CD4-positive, alpha-beta T cell (primary cell): ENCODE measurements around the gene DOCK9. TPM values are rescaled to one million over a fixed set of nuclear protein-coding genes. Genes with fewer than 3 reads are reported as not detected.
A peak's percentile ranks its signal among the peaks of the same experiment; 100 is the strongest.

Experiments used
- ATAC-seq: fragments of 200-7000 bp; cut with Tn5 transposase; one replicate; pipeline ENCODE4 v1.10.0; 2022; ENCODE audit warnings: mild to moderate bottlenecking; ENCODE audit not compliant: poor library complexity
- CTCF ChIA-PET: fragments of 350-600 bp; sonication (Branson Sonifier 250); formaldehyde crosslinking; loops from one replicate; lab custom pipeline; 2021; ENCODE audit warnings: antibody characterized with exemption, inconsistent platforms; lab: Charles Lee
- POLR2A ChIA-PET: fragments of 350-600 bp; sonication (Branson Sonifier 250); formaldehyde crosslinking; loops from one replicate; lab custom pipeline; 2021; ENCODE audit warnings: antibody characterized with exemption, inconsistent platforms; lab: Charles Lee
- DNase-seq, 14 experiments: peaks; one replicate each; pipeline ENCODE4 v3.0.0-alpha.2; 2013 to 2020; ENCODE audit warnings: mixed read lengths in 2 of 14
- H3K27ac ChIP-seq, 2 donors: one replicate each; pipeline versions ENCODE4 v1.5.1 to v1.7.0; 2013; ENCODE audit warnings: low read length in 2 of 2, low read depth in 1 of 2, mild to moderate bottlenecking in 1 of 2
- H3K27me3 ChIP-seq, 2 experiments: 1 replicate in 1 of 2; 2 replicates in 1 of 2; pipeline versions ENCODE4 v1.6.1 to v1.7.0; 2013; ENCODE audit warnings: low read length in 2 of 2, control low read depth in 1 of 2, mild to moderate bottlenecking in 1 of 2, moderate library complexity in 1 of 2; ENCODE audit not compliant: insufficient read depth in 2 of 2, control insufficient read depth in 1 of 2
- H3K36me3 ChIP-seq: one replicate; pipeline ENCODE4 v1.6.1; 2013; ENCODE audit warnings: low read length, control low read depth; ENCODE audit not compliant: insufficient read depth
- H3K4me1 ChIP-seq: one replicate; pipeline ENCODE4 v1.6.1; 2013; ENCODE audit warnings: low read length, control low read depth; ENCODE audit not compliant: insufficient read depth
- H3K4me3 ChIP-seq: one replicate; pipeline ENCODE4 v1.5.1; 2013; ENCODE audit warnings: mild to moderate bottlenecking, low read length, moderate library complexity
- H3K9me3 ChIP-seq, 2 experiments: 1 replicate in 1 of 2; 2 replicates in 1 of 2; pipeline versions ENCODE4 v1.6.1 to v1.7.0; 2013; ENCODE audit warnings: low read length in 2 of 2, mild to moderate bottlenecking in 2 of 2, control low read depth in 1 of 2, moderate library complexity in 1 of 2; ENCODE audit not compliant: control insufficient read depth in 1 of 2, insufficient read depth in 1 of 2
- H3K27ac Mint-ChIP-seq: one replicate; pipeline ENCODE4 v1.8.0; 2020; ENCODE audit warnings: mixed read lengths
- H3K27me3 Mint-ChIP-seq: one replicate; pipeline ENCODE4 v1.8.0; 2021; ENCODE audit warnings: mixed read lengths
- H3K36me3 Mint-ChIP-seq: one replicate; pipeline ENCODE4 v1.8.0; 2021; ENCODE audit warnings: low read depth, mixed read lengths
- H3K4me1 Mint-ChIP-seq: one replicate; pipeline ENCODE4 v1.8.0; 2021; ENCODE audit warnings: low read depth, mixed read lengths
- H3K4me3 Mint-ChIP-seq: one replicate; pipeline ENCODE4 v1.8.0; 2020; ENCODE audit warnings: mild to moderate bottlenecking, mixed read lengths
- H3K9me3 Mint-ChIP-seq: one replicate; pipeline ENCODE4 v1.8.0; 2020; ENCODE audit warnings: mixed read lengths
- CTCF ChIP-seq: fragments of 200-600 bp; IDR thresholded peaks from one replicate; pipeline ENCODE4 v1.8.0; 2022; ENCODE audit warnings: antibody characterized with exemption, mild to moderate bottlenecking
- intact Hi-C, 2 experiments: fragments of 100-400 bp; cut with DNase I in 1 of 2; cut with micrococcal nuclease in 1 of 2; formaldehyde crosslinking; loops; one replicate each; pipeline versions ENCODE4 v1.15.1 to v1.9.0; 2023 to 2025; cut with DNase I, micrococcal nuclease
- total RNA-seq, 174 experiments: library from RNA in 2 of 174; stranded (reverse) in 2 of 174; gene quantifications; one replicate each; pipeline ENCODE4 v1.2.3 and lab custom pipeline; 2021 to 2026

Gene DOCK9
- total RNA-seq, 2 experiments from 2014 or later: 76.3 to 79.3 TPM

GRCh38 chr13:98918771-98919170 is 59.1 kb downstream of the DOCK9 start:
- H3K9me3 ChIP-seq: no peaks in the 10 kb centered on the region
- H3K4me3 Mint-ChIP-seq: no peak overlapping the region
- peaks cover 56% of the 10 kb centered on the region for H3K4me1 Mint-ChIP-seq
- no peak for TF ChIP-seq CTCF
- peaks cover 88% of the 10 kb centered on the region for H3K36me3 Mint-ChIP-seq
- ChIA-PET POLR2A (interaction anchor here (0.9 to 2.2 kb wide), 5 partner anchors 8 to 1170 kb away, joined by 3 to 7 read pairs (median 4); partner anchors contain the start of genes DOCK9 and PCCA), CTCF (interaction anchor here (1.0 kb wide), 1 partner anchor 115 kb away, joined by 3 read pairs; no protein-coding TSS in a partner anchor)
- no peaks in the 10 kb centered on the region for H3K27me3 Mint-ChIP-seq
- H3K4me3 ChIP-seq: no peak overlapping the region
- peak overlapping the region; percentile 5 for H3K27ac Mint-ChIP-seq
- no peak overlapping the region for H3K27ac ChIP-seq
- H3K36me3 ChIP-seq: peaks cover 53% of the 10 kb centered on the region
- H3K9me3 Mint-ChIP-seq: no peaks in the 10 kb centered on the region
- DNase-seq (peak in 5 of 14 experiments; percentile 9 to 37 (median 20)), ATAC-seq (peak; percentile 84)
- H3K4me1 ChIP-seq: peaks cover 14% of the 10 kb centered on the region
- intact Hi-C loops: loop anchor here (5.0 to 10.0 kb wide), 3 partner anchors 64 to 116 kb away; no protein-coding TSS in a partner anchor
- no peaks in the 10 kb centered on the region for H3K27me3 ChIP-seq

GRCh38 chr13:98917116-98917515 is 60.7 kb downstream of the DOCK9 start:
- intact Hi-C loops: loop anchor here (5.0 to 10.0 kb wide), 3 partner anchors 65 to 118 kb away; no protein-coding TSS in a partner anchor

GRCh38 chr13:98916403-98916802 is 61.5 kb downstream of the DOCK9 start:
- H3K27ac Mint-ChIP-seq: no peak overlapping the region
- peaks cover 65% of the 10 kb centered on the region for H3K4me1 Mint-ChIP-seq
- CTCF ChIA-PET: no interaction called here

More at GRCh38 chr13:98917116-98917515, 60.7 kb downstream of the DOCK9 start:
- H3K4me1 ChIP-seq: peaks cover 14% of the 10 kb centered on the region
- no peaks in the 10 kb centered on the region for H3K27me3 ChIP-seq
- H3K36me3 Mint-ChIP-seq: peaks cover 84% of the 10 kb centered on the region
- no peak for TF ChIP-seq CTCF
- DNase-seq: no peak
- no peaks in the 10 kb centered on the region for H3K27me3 Mint-ChIP-seq
- no peaks in the 10 kb centered on the region for H3K9me3 ChIP-seq
- no peaks in the 10 kb centered on the region for H3K9me3 Mint-ChIP-seq
- H3K4me3 Mint-ChIP-seq: no peak overlapping the region
- H3K27ac Mint-ChIP-seq: no peak overlapping the region
- peaks cover 47% of the 10 kb centered on the region for H3K36me3 ChIP-seq
- no peak overlapping the region for H3K27ac ChIP-seq
- ChIA-PET POLR2A (no interaction called here), CTCF (no interaction called here)
- peaks cover 69% of the 10 kb centered on the region for H3K4me1 Mint-ChIP-seq
- no peak overlapping the region for H3K4me3 ChIP-seq
- no peak for ATAC-seq

More at GRCh38 chr13:98916403-98916802, 61.5 kb downstream of the DOCK9 start:
- Histone ChIP-seq H3K27me3 (no peaks in the 10 kb centered on the region), H3K9me3 (no peaks in the 10 kb centered on the region), H3K4me3 (no peak overlapping the region), H3K4me1 (peaks cover 14% of the 10 kb centered on the region), H3K27ac (no peak overlapping the region), H3K36me3 (peaks cover 39% of the 10 kb centered on the region)
- POLR2A ChIA-PET: no interaction called here
- Mint-ChIP-seq H3K9me3 (no peaks in the 10 kb centered on the region), H3K36me3 (peaks cover 76% of the 10 kb centered on the region), H3K27me3 (no peaks in the 10 kb centered on the region), H3K4me3 (no peak overlapping the region)
- ATAC-seq (no peak), DNase-seq (no peak)
- intact Hi-C loops: loop anchor here (5.0 to 10.0 kb wide), 3 partner anchors 66 to 118 kb away; no protein-coding TSS in a partner anchor
- TF ChIP-seq CTCF: no peak
